ENCODE results near the gene DIS3. TPM values are rescaled to one million over a fixed set of nuclear protein-coding genes. Genes with fewer than 3 reads are reported as not detected.

Gene DIS3
- total and polyA plus RNA-seq, 2 of the 4 experiments (the other 2 are of a cell fraction) = 19.3 to 33.3 TPM

GRCh38 chr13:72754111-72754510, 27.6 kb downstream of the DIS3 start:
- no peak overlapping the region for H2BK5ac ChIP-seq (ENCODE audit: low read depth, low read length, poor library complexity, severe bottlenecking)
- peaks cover 31% of the 10 kb centered on the region for H3K36me3 ChIP-seq (ENCODE audit: control insufficient read depth, insufficient read depth, low read length)
- in situ Hi-C loops (cut with MboI; ENCODE audit: low sequenced_read_pairs) (no loop called here), dilution Hi-C loops (cut with HindIII; ENCODE audit: low sequenced_read_pairs, unreplicated experiment) (no loop called here), intact Hi-C loops (cut with micrococcal nuclease) (no loop called here)
- H4K8ac ChIP-seq (ENCODE audit: low read depth in 2 of 2, low read length in 2 of 2) = no peak overlapping the region
- no peak overlapping the region for H4K91ac ChIP-seq (ENCODE audit: insufficient read depth, low read depth, low read length)
- no peak overlapping the region for H2BK20ac ChIP-seq (ENCODE audit: low read depth, low read length)
- H2BK120ac ChIP-seq (ENCODE audit: low read depth, low read length) = no peak overlapping the region
- CTCF ChIA-PET = no interaction called here
- 100% methylated on average over 4 of the region's 6 CpGs; no CpG with 5 or more reads in 1 of the 2 experiments for WGBS, 2 experiments (ENCODE audit: extremely low coverage in 2 of 2, insufficient read length in 1 of 2)
- no peak overlapping the region for H2BK15ac ChIP-seq (ENCODE audit: low read depth, low read length)
- no peak overlapping the region for H3K14ac ChIP-seq (replicated peaks; ENCODE audit: low read depth, low read length)
- no peak overlapping the region for H3K9ac ChIP-seq (ENCODE audit: low read depth, low read length)
- TF ChIP-seq BHLHE40 (IDR thresholded peaks at IDR 0.05; ENCODE audit: low read depth, low read length) (no peak), RCOR1 (IDR thresholded peaks at IDR 0.05; ENCODE audit: insufficient replicate concordance, low read length) (no peak), CHD1 (IDR thresholded peaks at IDR 0.05; ENCODE audit: low read depth, low read length) (no peak), FOS (IDR thresholded peaks at IDR 0.05; ENCODE audit: low read depth, low read length) (no peak), MAZ (IDR thresholded peaks at IDR 0.05; ENCODE audit: borderline replicate concordance, low read depth, low read length) (no peak), MXI1 (IDR thresholded peaks at IDR 0.05; ENCODE audit: borderline replicate concordance, low read depth, low read length) (no peak), RAD21 (IDR thresholded peaks at IDR 0.05; ENCODE audit: low read length) (no peak), CEBPB (IDR thresholded peaks at IDR 0.05; ENCODE audit: low read depth, low read length) (no peak)
- no peak overlapping the region for H3K4me3 ChIP-seq (ENCODE audit: insufficient read depth, low read depth, low read length)
- no peaks in the 10 kb centered on the region for H3K27me3 ChIP-seq (ENCODE audit: control insufficient read depth, insufficient read depth, low read length)
- H3K27ac ChIP-seq (ENCODE audit: insufficient read depth, low read length) = peak overlapping the region; percentile 23; the same call in 1 of the 2 replicates
- no peak for ATAC-seq (ENCODE audit: low read depth)
- no peak overlapping the region for H3K4ac ChIP-seq (ENCODE audit: low read depth, low read length)
- no peak overlapping the region for H2AK5ac ChIP-seq (ENCODE audit: low read depth, low read length)
- no peak for DNase-seq
- H3K4me2 ChIP-seq (ENCODE audit: low read depth, low read length) = no peak overlapping the region
- H3K23ac ChIP-seq (ENCODE audit: low read depth, low read length) = no peak overlapping the region
- H3K9me1 ChIP-seq (ENCODE audit: insufficient read depth, low read length) = no peaks in the 10 kb centered on the region
- no peak overlapping the region for H2AFZ ChIP-seq (replicated peaks; ENCODE audit: low read length, poor library complexity)
- no peak overlapping the region for H3K18ac ChIP-seq (ENCODE audit: low read depth, low read length)
- no peak overlapping the region for H2AK9ac ChIP-seq (replicated peaks; ENCODE audit: low read depth, low read length, poor library complexity)
- no TSS peak for BruUV-seq (replicated peaks)
- no peaks in the 10 kb centered on the region for H3K4me1 ChIP-seq (ENCODE audit: control insufficient read depth, insufficient read depth, low read length)
- POLR2A ChIA-PET (ENCODE audit: unreplicated experiment) = no interaction called here
- no peaks in the 10 kb centered on the region for H3K9me3 ChIP-seq (ENCODE audit: control insufficient read depth, insufficient read depth, low read length)
- no peaks in the 10 kb centered on the region for H4K20me1 ChIP-seq (ENCODE audit: insufficient read depth, low read length)
- no peak overlapping the region for H4K5ac ChIP-seq (ENCODE audit: low read depth, low read length)
- no peak overlapping the region for H3K56ac ChIP-seq (ENCODE audit: extremely low read depth, insufficient read depth, low read length)
- H3K79me1 ChIP-seq (ENCODE audit: low read depth in 1 of 2, low read length in 2 of 2) = peaks cover 8 to 21% of the 10 kb centered on the region in 2 experiments; a peak in 3 of 4 replicates
